ENCODE measurements around the gene COBLL1.

DNA sequence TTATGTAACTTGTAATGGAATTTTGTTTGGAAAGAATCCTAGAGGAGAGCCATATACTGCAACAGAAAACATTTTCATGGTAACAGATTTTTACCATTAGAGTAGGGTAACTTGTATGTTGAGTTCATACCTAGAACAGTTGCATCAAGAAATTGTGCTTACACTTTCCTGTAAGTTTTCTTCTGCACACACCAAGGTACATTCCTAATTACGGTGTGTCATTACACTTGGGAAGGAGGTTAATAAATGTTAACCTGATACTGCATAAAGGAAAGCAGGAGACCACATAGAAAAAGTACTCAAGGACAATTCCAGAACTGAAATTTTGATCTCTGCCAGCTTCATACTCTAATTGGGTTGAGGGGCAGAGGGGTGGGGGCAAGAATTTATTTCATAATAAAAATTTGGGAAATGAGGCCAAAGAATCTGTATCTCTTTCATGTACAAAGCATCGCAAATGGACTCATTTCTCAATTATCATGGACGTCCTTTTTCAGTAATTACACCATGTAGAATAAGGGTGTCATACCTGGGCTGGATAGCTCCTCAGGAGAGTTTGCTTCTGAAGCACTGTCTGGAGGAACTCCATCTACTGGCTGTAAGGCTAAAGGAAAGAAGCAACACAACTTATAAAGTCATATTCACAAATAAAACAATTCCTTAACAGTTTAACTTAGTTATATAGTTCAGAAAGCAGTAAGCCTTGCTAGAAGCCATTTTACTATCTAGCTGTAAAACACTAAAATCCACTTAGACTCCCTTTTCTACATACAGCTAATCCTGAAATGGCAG is 137.5 kb downstream of the COBLL1 start:
- TF ChIP-seq, protein P1, sequence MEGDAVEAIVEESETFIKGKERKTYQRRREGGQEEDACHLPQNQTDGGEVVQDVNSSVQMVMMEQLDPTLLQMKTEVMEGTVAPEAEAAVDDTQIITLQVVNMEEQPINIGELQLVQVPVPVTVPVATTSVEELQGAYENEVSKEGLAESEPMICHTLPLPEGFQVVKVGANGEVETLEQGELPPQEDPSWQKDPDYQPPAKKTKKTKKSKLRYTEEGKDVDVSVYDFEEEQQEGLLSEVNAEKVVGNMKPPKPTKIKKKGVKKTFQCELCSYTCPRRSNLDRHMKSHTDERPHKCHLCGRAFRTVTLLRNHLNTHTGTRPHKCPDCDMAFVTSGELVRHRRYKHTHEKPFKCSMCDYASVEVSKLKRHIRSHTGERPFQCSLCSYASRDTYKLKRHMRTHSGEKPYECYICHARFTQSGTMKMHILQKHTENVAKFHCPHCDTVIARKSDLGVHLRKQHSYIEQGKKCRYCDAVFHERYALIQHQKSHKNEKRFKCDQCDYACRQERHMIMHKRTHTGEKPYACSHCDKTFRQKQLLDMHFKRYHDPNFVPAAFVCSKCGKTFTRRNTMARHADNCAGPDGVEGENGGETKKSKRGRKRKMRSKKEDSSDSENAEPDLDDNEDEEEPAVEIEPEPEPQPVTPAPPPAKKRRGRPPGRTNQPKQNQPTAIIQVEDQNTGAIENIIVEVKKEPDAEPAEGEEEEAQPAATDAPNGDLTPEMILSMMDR (IDR thresholded peaks at IDR 0.05) = no peak
- no peak for TF ChIP-seq POLR2A (IDR thresholded peaks at IDR 0.05)
